WTC11 (cell line): ENCODE measurements around the gene TMEM158. TPM values are rescaled to one million over a fixed set of nuclear protein-coding genes. Genes with fewer than 3 reads are reported as not detected.

Experiments
- ATAC-seq: fragments of 200-7000 bp; cut with Tn5 transposase; 2 replicates; pipeline ENCODE4 v1.10.0; 2021; ENCODE audit warnings: mild to moderate bottlenecking, moderate library complexity
- CTCF ChIA-PET: fragments of 300-600 bp; sonication (Branson Sonifier 250); formaldehyde crosslinking; loops from one replicate; lab custom pipeline; 2021; ENCODE audit warnings: antibody characterized with exemption; lab: Charles Lee
- POLR2A ChIA-PET: fragments of 350-600 bp; sonication (Branson Sonifier 250); formaldehyde crosslinking; loops from one replicate; lab custom pipeline; 2021; ENCODE audit warnings: antibody characterized with exemption; lab: Charles Lee
- DNase-seq: peaks from one replicate; pipeline ENCODE4 v3.0.0; 2021; ENCODE audit warnings: low spot score
- H3K27ac Mint-ChIP-seq: 2 replicates; pipeline ENCODE4 v1.8.0; 2021; ENCODE audit warnings: mixed read lengths
- H3K27me3 Mint-ChIP-seq: 2 replicates; pipeline ENCODE4 v1.8.0; 2021; ENCODE audit warnings: low read depth, mild to moderate bottlenecking, moderate library complexity, mixed read lengths
- H3K36me3 Mint-ChIP-seq: 2 replicates; pipeline ENCODE4 v1.8.0; 2021; ENCODE audit warnings: mixed read lengths
- H3K4me1 Mint-ChIP-seq: 2 replicates; pipeline ENCODE4 v1.8.0; 2022; ENCODE audit warnings: mixed read lengths
- H3K4me3 Mint-ChIP-seq: 2 replicates; pipeline ENCODE4 v1.8.0; 2021; ENCODE audit warnings: mild to moderate bottlenecking, moderate library complexity, mixed read lengths
- H3K9me3 Mint-ChIP-seq: 2 replicates; pipeline ENCODE4 v1.8.0; 2021; ENCODE audit warnings: mixed read lengths
- CBFB ChIP-seq: sonication (generic); formaldehyde crosslinking; IDR thresholded peaks from 2 replicates; pipeline ENCODE4 v1.8.1; 2022; ENCODE audit warnings: mild to moderate bottlenecking, low read depth, missing genetic modification reagents
- CREM ChIP-seq: sonication (generic); formaldehyde crosslinking; IDR thresholded peaks from 2 replicates; pipeline ENCODE4 v1.8.1; 2022; ENCODE audit warnings: mild to moderate bottlenecking, missing genetic modification reagents, moderate library complexity
- ELF4 ChIP-seq: sonication (generic); formaldehyde crosslinking; IDR thresholded peaks from 2 replicates; pipeline ENCODE4 v1.8.1; 2022; ENCODE audit warnings: low read depth, mild to moderate bottlenecking, moderate library complexity, missing genetic modification reagents
- ESRRA ChIP-seq: sonication (generic); formaldehyde crosslinking; IDR thresholded peaks from 2 replicates; pipeline ENCODE4 v1.8.1; 2022; ENCODE audit warnings: mild to moderate bottlenecking, missing genetic modification reagents, borderline replicate concordance
- ETV6 ChIP-seq: sonication (generic); formaldehyde crosslinking; IDR thresholded peaks from 2 replicates; pipeline ENCODE4 v1.8.1; 2022; ENCODE audit warnings: mild to moderate bottlenecking, missing genetic modification reagents
- GABPB1 ChIP-seq: sonication (generic); formaldehyde crosslinking; IDR thresholded peaks from 2 replicates; pipeline ENCODE4 v1.8.1; 2023; ENCODE audit warnings: mild to moderate bottlenecking, missing genetic modification reagents
- GRHL2 ChIP-seq: fragments of 250-450 bp; sonication (Bioruptor Pico); IDR thresholded peaks from 2 replicates; pipeline ENCODE4 v1.8.0; 2022; ENCODE audit warnings: mild to moderate bottlenecking, moderate library complexity; ENCODE audit not compliant: insufficient replicate concordance, severe bottlenecking
- JAZF1 ChIP-seq: fragments of 250-450 bp; sonication (Bioruptor Pico); IDR thresholded peaks from 2 replicates; pipeline ENCODE4 v1.9.0; 2021; ENCODE audit warnings: moderate library complexity, mild to moderate bottlenecking, inconsistent platforms
- KAT7 ChIP-seq: sonication (generic); formaldehyde crosslinking; IDR thresholded peaks from 2 replicates; pipeline ENCODE4 v1.8.1; 2023; ENCODE audit warnings: missing genetic modification reagents, mild to moderate bottlenecking, borderline replicate concordance
- MYBL2 ChIP-seq: sonication (generic); formaldehyde crosslinking; IDR thresholded peaks from 2 replicates; pipeline ENCODE4 v1.8.1; 2023; ENCODE audit warnings: mild to moderate bottlenecking, moderate library complexity, missing genetic modification reagents
- ZBTB21 ChIP-seq: sonication (generic); formaldehyde crosslinking; IDR thresholded peaks from 2 replicates; pipeline ENCODE4 v1.8.1; 2023; ENCODE audit warnings: mild to moderate bottlenecking, missing genetic modification reagents, borderline replicate concordance
- ZNF671 ChIP-seq: fragments of 250-450 bp; sonication (Bioruptor Pico); IDR thresholded peaks from 2 replicates; pipeline ENCODE4 v1.8.0; 2021; ENCODE audit warnings: mild to moderate bottlenecking
- total RNA-seq: library from RNA; stranded (reverse); gene quantifications from 3 replicates; pipeline ENCODE4 v1.2.3, GENCODE V29; 2021
- TF ChIP-seq, protein P1 (sequence below): fragments of 250-450 bp; sonication (Bioruptor Pico); IDR thresholded peaks from 2 replicates; pipeline ENCODE4 v1.9.0; 2021; ENCODE audit warnings: moderate library complexity, mild to moderate bottlenecking, inconsistent platforms, borderline replicate concordance
- TF ChIP-seq, protein P2 (sequence below): fragments of 250-450 bp; sonication (Bioruptor Pico); IDR thresholded peaks from 2 replicates; pipeline ENCODE4 v1.8.0; 2021; ENCODE audit warnings: mild to moderate bottlenecking
- TF ChIP-seq, protein P3 (sequence below): fragments of 200-600 bp; IDR thresholded peaks from 2 replicates; pipeline ENCODE4 v1.8.0; 2022; ENCODE audit warnings: antibody characterized with exemption
- TF ChIP-seq, protein P4 (sequence below): sonication (generic); formaldehyde crosslinking; IDR thresholded peaks from 2 replicates; pipeline ENCODE4 v1.8.1; 2023; ENCODE audit warnings: mild to moderate bottlenecking, missing genetic modification reagents
- TF ChIP-seq, protein P5 (sequence below): sonication (generic); formaldehyde crosslinking; IDR thresholded peaks from 2 replicates; pipeline ENCODE4 v1.8.1; 2023; ENCODE audit warnings: mild to moderate bottlenecking, missing genetic modification reagents, moderate library complexity
- TF ChIP-seq, protein P6 (sequence below): sonication (generic); formaldehyde crosslinking; IDR thresholded peaks from 2 replicates; pipeline ENCODE4 v1.8.0; 2022; ENCODE audit warnings: mild to moderate bottlenecking, missing genetic modification reagents
- TF ChIP-seq, protein P7 (sequence below): sonication (generic); formaldehyde crosslinking; conservative IDR thresholded peaks from 2 replicates; pipeline ENCODE4 v1.8.1; 2022; ENCODE audit warnings: mild to moderate bottlenecking, missing genetic modification reagents
- TF ChIP-seq, protein P8 (sequence below): fragments of 250-450 bp; sonication (Bioruptor Pico); IDR thresholded peaks from 2 replicates; pipeline ENCODE4 v1.9.0; 2021; ENCODE audit warnings: mild to moderate bottlenecking
- TF ChIP-seq, protein P9 (sequence below): sonication (generic); formaldehyde crosslinking; IDR thresholded peaks from 2 replicates; pipeline ENCODE4 v1.8.0; 2022; ENCODE audit warnings: missing genetic modification reagents

TMEM158 gene
- total RNA-seq, 1 experiment from 2014 or later: 17.9 TPM

DNA sequence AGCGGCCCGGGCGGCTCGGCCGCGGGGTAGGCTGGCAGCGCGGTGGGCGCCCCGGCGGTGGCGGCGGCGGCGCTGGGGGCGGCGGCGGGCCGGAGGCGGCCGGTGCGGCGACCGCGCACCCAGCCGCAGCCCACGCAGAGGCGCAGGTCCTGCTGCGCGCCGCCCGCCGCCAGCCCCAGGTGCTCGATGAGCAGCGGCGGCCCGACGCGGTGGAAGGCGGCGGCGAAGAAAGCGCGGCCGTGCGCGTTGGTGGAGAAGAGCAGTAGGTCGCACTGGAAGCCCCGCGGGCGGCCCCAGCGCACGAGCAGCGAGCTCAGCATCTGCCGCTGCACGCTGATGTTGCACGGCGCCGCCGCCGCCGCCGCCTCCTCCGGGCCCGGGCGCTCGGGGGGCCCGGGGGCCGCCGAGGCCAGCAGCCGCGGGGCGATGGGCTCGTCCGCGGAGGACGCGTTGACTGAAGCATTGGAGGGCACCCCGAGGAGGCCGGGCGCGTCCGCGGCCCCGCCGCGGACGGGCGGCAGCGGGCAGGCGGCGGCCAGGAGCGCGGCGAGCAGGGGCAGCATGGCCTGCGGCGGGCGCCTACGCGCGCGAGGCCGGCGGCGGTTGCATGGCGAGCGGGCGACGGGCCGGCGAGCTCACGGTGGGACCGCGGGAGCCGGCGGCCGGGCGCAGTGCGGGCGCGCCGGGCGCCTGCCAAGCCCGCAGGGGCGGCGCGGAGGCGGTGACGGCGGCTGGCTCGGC lies 452 bp downstream of the TMEM158 start:
- POLR2A ChIA-PET: interaction anchor here (1.2 kb wide), 1 partner anchor 26 kb away, joined by 3 read pairs; no protein-coding TSS in a partner anchor
- no peaks in the 10 kb centered on the region for H3K9me3 Mint-ChIP-seq
- H3K36me3 Mint-ChIP-seq: no peaks in the 10 kb centered on the region
- TF ChIP-seq CREM (CRISPR knock-in tag) (no peak), MYBL2 (CRISPR knock-in tag) (no peak), ZBTB21 (CRISPR knock-in tag) (no peak), ZNF671 (CRISPR knock-in tag) (no peak), GRHL2 (CRISPR knock-in tag) (no peak)
- TF ChIP-seq, protein P1, sequence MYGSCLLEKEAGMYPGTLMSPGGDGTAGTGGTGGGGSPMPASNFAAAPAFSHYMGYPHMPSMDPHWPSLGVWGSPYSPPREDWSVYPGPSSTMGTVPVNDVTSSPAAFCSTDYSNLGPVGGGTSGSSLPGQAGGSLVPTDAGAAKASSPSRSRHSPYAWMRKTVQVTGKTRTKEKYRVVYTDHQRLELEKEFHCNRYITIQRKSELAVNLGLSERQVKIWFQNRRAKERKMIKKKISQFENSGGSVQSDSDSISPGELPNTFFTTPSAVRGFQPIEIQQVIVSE (CRISPR knock-in tag): no peak
- TF ChIP-seq, protein P2, sequence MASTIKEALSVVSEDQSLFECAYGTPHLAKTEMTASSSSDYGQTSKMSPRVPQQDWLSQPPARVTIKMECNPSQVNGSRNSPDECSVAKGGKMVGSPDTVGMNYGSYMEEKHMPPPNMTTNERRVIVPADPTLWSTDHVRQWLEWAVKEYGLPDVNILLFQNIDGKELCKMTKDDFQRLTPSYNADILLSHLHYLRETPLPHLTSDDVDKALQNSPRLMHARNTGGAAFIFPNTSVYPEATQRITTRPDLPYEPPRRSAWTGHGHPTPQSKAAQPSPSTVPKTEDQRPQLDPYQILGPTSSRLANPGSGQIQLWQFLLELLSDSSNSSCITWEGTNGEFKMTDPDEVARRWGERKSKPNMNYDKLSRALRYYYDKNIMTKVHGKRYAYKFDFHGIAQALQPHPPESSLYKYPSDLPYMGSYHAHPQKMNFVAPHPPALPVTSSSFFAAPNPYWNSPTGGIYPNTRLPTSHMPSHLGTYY (CRISPR knock-in tag): no peak
- TF ChIP-seq, protein P3, sequence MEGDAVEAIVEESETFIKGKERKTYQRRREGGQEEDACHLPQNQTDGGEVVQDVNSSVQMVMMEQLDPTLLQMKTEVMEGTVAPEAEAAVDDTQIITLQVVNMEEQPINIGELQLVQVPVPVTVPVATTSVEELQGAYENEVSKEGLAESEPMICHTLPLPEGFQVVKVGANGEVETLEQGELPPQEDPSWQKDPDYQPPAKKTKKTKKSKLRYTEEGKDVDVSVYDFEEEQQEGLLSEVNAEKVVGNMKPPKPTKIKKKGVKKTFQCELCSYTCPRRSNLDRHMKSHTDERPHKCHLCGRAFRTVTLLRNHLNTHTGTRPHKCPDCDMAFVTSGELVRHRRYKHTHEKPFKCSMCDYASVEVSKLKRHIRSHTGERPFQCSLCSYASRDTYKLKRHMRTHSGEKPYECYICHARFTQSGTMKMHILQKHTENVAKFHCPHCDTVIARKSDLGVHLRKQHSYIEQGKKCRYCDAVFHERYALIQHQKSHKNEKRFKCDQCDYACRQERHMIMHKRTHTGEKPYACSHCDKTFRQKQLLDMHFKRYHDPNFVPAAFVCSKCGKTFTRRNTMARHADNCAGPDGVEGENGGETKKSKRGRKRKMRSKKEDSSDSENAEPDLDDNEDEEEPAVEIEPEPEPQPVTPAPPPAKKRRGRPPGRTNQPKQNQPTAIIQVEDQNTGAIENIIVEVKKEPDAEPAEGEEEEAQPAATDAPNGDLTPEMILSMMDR: no peak
- TF ChIP-seq, protein P4, sequence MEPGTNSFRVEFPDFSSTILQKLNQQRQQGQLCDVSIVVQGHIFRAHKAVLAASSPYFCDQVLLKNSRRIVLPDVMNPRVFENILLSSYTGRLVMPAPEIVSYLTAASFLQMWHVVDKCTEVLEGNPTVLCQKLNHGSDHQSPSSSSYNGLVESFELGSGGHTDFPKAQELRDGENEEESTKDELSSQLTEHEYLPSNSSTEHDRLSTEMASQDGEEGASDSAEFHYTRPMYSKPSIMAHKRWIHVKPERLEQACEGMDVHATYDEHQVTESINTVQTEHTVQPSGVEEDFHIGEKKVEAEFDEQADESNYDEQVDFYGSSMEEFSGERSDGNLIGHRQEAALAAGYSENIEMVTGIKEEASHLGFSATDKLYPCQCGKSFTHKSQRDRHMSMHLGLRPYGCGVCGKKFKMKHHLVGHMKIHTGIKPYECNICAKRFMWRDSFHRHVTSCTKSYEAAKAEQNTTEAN: no peak
- peak; percentile 8 for ATAC-seq
- H3K27ac Mint-ChIP-seq: no peak overlapping the region
- peak overlapping the region; percentile 65 for H3K4me3 Mint-ChIP-seq
- peak; percentile 40 for DNase-seq
- peaks cover 33% of the 10 kb centered on the region for H3K27me3 Mint-ChIP-seq
- peaks cover 30% of the 10 kb centered on the region for H3K4me1 Mint-ChIP-seq
- CTCF ChIA-PET: interaction anchor here (0.6 to 7.3 kb wide), 15 partner anchors 11 to 535 kb away, joined by 3 to 80 read pairs (median 3); no protein-coding TSS in a partner anchor

DNA sequence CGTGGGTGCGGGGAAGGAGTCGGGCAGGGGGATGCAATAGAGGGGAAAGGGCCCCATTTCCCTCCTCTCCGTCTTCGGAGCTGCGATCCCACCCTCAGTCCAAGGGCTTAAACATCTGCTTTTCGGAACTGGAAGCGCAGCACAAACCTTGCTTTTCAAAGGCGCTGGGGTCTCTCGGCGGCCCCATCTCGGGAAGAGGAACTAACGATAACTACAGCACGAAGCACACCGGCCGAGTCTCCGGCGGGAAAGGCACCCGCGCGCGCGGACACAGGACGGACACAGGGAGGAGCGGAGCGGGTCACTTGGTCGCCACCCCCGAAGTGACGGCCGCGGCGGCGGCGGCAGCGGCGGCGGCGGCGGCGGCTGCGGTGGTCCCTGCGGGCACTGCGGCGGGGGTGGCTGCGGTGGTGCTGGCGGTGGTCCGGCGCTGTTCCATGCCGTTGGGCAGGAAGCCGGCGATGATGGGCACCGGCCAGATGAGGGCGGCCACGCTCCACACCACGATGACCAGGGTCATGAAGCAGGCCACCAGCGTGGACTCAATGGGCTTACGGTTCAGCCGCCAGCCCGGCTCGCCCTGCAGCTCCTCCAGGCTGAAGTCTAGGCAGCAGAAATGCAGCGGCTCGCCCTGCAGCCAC lies 1.1 kb downstream of the TMEM158 start:
- H3K27me3 Mint-ChIP-seq: peaks cover 33% of the 10 kb centered on the region
- H3K9me3 Mint-ChIP-seq: no peaks in the 10 kb centered on the region
- DNase-seq (peak; percentile 81), ATAC-seq (peak; percentile 73)
- peaks cover 34% of the 10 kb centered on the region for H3K4me1 Mint-ChIP-seq
- H3K27ac Mint-ChIP-seq: no peak overlapping the region
- ChIA-PET CTCF (interaction anchor here (0.6 to 7.3 kb wide), 13 partner anchors 10 to 536 kb away, joined by 3 to 80 read pairs (median 4); no protein-coding TSS in a partner anchor), POLR2A (no interaction called here)
- H3K36me3 Mint-ChIP-seq: no peaks in the 10 kb centered on the region
- peak overlapping the region; percentile 91 for H3K4me3 Mint-ChIP-seq
- TF ChIP-seq KAT7 (CRISPR knock-in tag) (peak; percentile 89; the same call in 1 of the 2 replicates), CREM (CRISPR knock-in tag) (peak; percentile 68; the same call in 1 of the 2 replicates), CBFB (CRISPR knock-in tag) (no peak), ELF4 (no peak), GABPB1 (CRISPR knock-in tag) (no peak), ETV6 (CRISPR knock-in tag) (peak; percentile 40; the same call in 1 of the 2 replicates), GRHL2 (CRISPR knock-in tag) (no peak), JAZF1 (CRISPR knock-in tag) (no peak), ESRRA (CRISPR knock-in tag) (no peak; the same call in 1 of the 2 replicates), ZNF671 (CRISPR knock-in tag) (no peak)
- TF ChIP-seq, protein P5, sequence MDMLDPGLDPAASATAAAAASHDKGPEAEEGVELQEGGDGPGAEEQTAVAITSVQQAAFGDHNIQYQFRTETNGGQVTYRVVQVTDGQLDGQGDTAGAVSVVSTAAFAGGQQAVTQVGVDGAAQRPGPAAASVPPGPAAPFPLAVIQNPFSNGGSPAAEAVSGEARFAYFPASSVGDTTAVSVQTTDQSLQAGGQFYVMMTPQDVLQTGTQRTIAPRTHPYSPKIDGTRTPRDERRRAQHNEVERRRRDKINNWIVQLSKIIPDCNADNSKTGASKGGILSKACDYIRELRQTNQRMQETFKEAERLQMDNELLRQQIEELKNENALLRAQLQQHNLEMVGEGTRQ (CRISPR knock-in tag): no peak
- TF ChIP-seq, protein P6, sequence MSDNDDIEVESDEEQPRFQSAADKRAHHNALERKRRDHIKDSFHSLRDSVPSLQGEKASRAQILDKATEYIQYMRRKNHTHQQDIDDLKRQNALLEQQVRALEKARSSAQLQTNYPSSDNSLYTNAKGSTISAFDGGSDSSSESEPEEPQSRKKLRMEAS (CRISPR knock-in tag): peak; percentile 42; the same call in 1 of the 2 replicates
- TF ChIP-seq, protein P7, sequence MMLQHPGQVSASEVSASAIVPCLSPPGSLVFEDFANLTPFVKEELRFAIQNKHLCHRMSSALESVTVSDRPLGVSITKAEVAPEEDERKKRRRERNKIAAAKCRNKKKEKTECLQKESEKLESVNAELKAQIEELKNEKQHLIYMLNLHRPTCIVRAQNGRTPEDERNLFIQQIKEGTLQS (CRISPR knock-in tag): no peak
- TF ChIP-seq, protein P8, sequence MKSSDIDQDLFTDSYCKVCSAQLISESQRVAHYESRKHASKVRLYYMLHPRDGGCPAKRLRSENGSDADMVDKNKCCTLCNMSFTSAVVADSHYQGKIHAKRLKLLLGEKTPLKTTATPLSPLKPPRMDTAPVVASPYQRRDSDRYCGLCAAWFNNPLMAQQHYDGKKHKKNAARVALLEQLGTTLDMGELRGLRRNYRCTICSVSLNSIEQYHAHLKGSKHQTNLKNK (CRISPR knock-in tag): no peak
- TF ChIP-seq, protein P9, sequence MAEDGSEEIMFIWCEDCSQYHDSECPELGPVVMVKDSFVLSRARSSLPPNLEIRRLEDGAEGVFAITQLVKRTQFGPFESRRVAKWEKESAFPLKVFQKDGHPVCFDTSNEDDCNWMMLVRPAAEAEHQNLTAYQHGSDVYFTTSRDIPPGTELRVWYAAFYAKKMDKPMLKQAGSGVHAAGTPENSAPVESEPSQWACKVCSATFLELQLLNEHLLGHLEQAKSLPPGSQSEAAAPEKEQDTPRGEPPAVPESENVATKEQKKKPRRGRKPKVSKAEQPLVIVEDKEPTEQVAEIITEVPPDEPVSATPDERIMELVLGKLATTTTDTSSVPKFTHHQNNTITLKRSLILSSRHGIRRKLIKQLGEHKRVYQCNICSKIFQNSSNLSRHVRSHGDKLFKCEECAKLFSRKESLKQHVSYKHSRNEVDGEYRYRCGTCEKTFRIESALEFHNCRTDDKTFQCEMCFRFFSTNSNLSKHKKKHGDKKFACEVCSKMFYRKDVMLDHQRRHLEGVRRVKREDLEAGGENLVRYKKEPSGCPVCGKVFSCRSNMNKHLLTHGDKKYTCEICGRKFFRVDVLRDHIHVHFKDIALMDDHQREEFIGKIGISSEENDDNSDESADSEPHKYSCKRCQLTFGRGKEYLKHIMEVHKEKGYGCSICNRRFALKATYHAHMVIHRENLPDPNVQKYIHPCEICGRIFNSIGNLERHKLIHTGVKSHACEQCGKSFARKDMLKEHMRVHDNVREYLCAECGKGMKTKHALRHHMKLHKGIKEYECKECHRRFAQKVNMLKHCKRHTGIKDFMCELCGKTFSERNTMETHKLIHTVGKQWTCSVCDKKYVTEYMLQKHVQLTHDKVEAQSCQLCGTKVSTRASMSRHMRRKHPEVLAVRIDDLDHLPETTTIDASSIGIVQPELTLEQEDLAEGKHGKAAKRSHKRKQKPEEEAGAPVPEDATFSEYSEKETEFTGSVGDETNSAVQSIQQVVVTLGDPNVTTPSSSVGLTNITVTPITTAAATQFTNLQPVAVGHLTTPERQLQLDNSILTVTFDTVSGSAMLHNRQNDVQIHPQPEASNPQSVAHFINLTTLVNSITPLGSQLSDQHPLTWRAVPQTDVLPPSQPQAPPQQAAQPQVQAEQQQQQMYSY (CRISPR knock-in tag): no peak
